Gastroesophageal sphincter (tissue), 4 donors: ENCODE measurements around the gene SHISA6. TPM values are rescaled to one million over a fixed set of nuclear protein-coding genes. Genes with fewer than 3 reads are reported as not detected.

Experiments
- ATAC-seq: fragments of 150-250 bp; one replicate; pipeline ENCODE4 v1.9.1; 2016; ENCODE audit warnings: mild to moderate bottlenecking, moderate library complexity
- H3K27ac ChIP-seq, 4 donors: fragments of 200-600 bp; sonication (generic) in 3 of 4; 1 replicate in 3 of 4; 2 replicates in 1 of 4; pipeline ENCODE4 v1.5.1; 2016 to 2019
- H3K27me3 ChIP-seq: fragments of 200-600 bp; sonication (generic); one replicate; pipeline ENCODE4 v1.5.1; 2019
- H3K36me3 ChIP-seq, 2 donors: fragments of 200-600 bp; sonication (generic); one replicate each; pipeline ENCODE4 v1.5.1; 2019; ENCODE audit warnings: control low read depth in 1 of 2
- H3K4me1 ChIP-seq, 3 donors: fragments of 200-600 bp; sonication (generic); 1 replicate in 2 of 3; 2 replicates in 1 of 3; pipeline ENCODE4 v1.5.1; 2016 to 2019; ENCODE audit warnings: control low read depth in 2 of 3
- H3K4me3 ChIP-seq, 2 donors: fragments of 200-600 bp; sonication (generic); one replicate each; pipeline ENCODE4 v1.5.1; 2019; ENCODE audit warnings: mild to moderate bottlenecking in 1 of 2, moderate library complexity in 1 of 2
- H3K9me3 ChIP-seq, 3 donors: fragments of 200-600 bp; sonication (generic); one replicate each; pipeline ENCODE4 v1.5.1; 2017 to 2019; ENCODE audit warnings: control low read depth in 2 of 3
- CTCF ChIP-seq, 4 experiments: fragments of 200-600 bp in 2 of 4; fragments of 450-650 bp in 2 of 4; sonication (generic) in 1 of 4; IDR thresholded peaks; one replicate each; pipeline ENCODE4 v1.5.1; 2017 to 2019; ENCODE audit warnings: antibody characterized with exemption in 4 of 4, mild to moderate bottlenecking in 2 of 4, moderate library complexity in 2 of 4
- EP300 ChIP-seq: sonication (generic); formaldehyde crosslinking; IDR thresholded peaks from one replicate; pipeline ENCODE4 v1.6.1; 2017; ENCODE audit warnings: antibody characterized with exemption, mild to moderate bottlenecking
- POLR2A ChIP-seq, 2 donors: fragments of 450-650 bp; IDR thresholded peaks; one replicate each; pipeline ENCODE4 v1.6.1; 2017; ENCODE audit warnings: antibody characterized with exemption in 2 of 2, mild to moderate bottlenecking in 2 of 2, moderate library complexity in 1 of 2
- POLR2AphosphoS5 ChIP-seq: sonication (generic); formaldehyde crosslinking; IDR thresholded peaks from one replicate; pipeline ENCODE4 v1.6.1; 2017; ENCODE audit warnings: antibody characterized with exemption
- WGBS, 2 donors: methylation state at CpG; one replicate each; pipeline ENCODE4 v1.1.5; 2018; ENCODE audit warnings: low coverage in 1 of 2; 5-methylcytosine and 5-hydroxymethylcytosine counted together
- total RNA-seq, 4 donors: library from RNA; depleted of rRNA; stranded (reverse); fragments of >200 nt; gene quantifications; one replicate each; pipeline ENCODE4 v1.1.0, GENCODE V29; 2016

SHISA6 gene
- total RNA-seq, 4 donors from 2014 or later, result 0.31 to 1.5 (median 0.90) TPM

GRCh38 chr17:11514981-11515680 lies 274.1 kb downstream of the SHISA6 start:
- TF ChIP-seq EP300 (no peak), CTCF (IDR thresholded peaks at IDR 0.05) (no peak), POLR2A (IDR thresholded peaks at IDR 0.05) (no peak), POLR2AphosphoS5 (no peak)
- Histone ChIP-seq H3K36me3 (no peaks in the 10 kb centered on the region), H3K4me3 (no peak overlapping the region), H3K27me3 (peaks cover 5% of the 10 kb centered on the region), H3K27ac (no peak overlapping the region), H3K4me1 (no peaks in the 10 kb centered on the region), H3K9me3 (no peaks in the 10 kb centered on the region)
- WGBS, 2 donors, result 50 to 75% methylated on average over 4 of the region's 4 CpGs
- no peak for ATAC-seq

GRCh38 chr17:11515901-11516300 lies 274.9 kb downstream of the SHISA6 start:
- H3K36me3 ChIP-seq, result no peaks in the 10 kb centered on the region
- 71 to 80% methylated on average over 1 of the region's 2 CpGs for WGBS, 2 donors

GRCh38 chr17:11535231-11535630 lies 294.2 kb downstream of the SHISA6 start:
- Histone ChIP-seq H3K36me3 (no peaks in the 10 kb centered on the region), H3K27ac (no peak overlapping the region), H3K9me3 (no peaks in the 10 kb centered on the region), H3K4me1 (no peaks in the 10 kb centered on the region), H3K27me3 (no peaks in the 10 kb centered on the region), H3K4me3 (no peak overlapping the region)
- TF ChIP-seq POLR2AphosphoS5 (no peak), POLR2A (IDR thresholded peaks at IDR 0.05) (no peak), EP300 (no peak), CTCF (IDR thresholded peaks at IDR 0.05) (no peak)
- 57% methylated on average over 1 of the region's 2 CpGs; no CpG with 5 or more reads in 1 of the 2 donors for WGBS, 2 donors
- no peak for ATAC-seq

More at GRCh38 chr17:11515901-11516300, 274.9 kb downstream of the SHISA6 start:
- Histone ChIP-seq H3K4me3 (no peak overlapping the region), H3K27me3 (peaks cover 5% of the 10 kb centered on the region), H3K27ac (no peak overlapping the region), H3K4me1 (no peaks in the 10 kb centered on the region), H3K9me3 (no peaks in the 10 kb centered on the region)
- ATAC-seq, result no peak
- TF ChIP-seq CTCF (IDR thresholded peaks at IDR 0.05) (no peak), POLR2A (IDR thresholded peaks at IDR 0.05) (no peak), POLR2AphosphoS5 (no peak), EP300 (no peak)

GRCh38 chr17:11538366-11538765 lies 297.4 kb downstream of the SHISA6 start:
- H3K36me3 ChIP-seq, result no peaks in the 10 kb centered on the region

More at GRCh38 chr17:11538366-11538765, 297.4 kb downstream of the SHISA6 start:
- H3K9me3 ChIP-seq, result peaks cover 0 to 21% (median 0%) of the 10 kb centered on the region in 3 donors
- WGBS, 2 donors, result 70 to 76% methylated on average over 3 to 5 of the region's 5 CpGs
- H3K4me3 ChIP-seq, result no peak overlapping the region
- TF ChIP-seq CTCF (IDR thresholded peaks at IDR 0.05), result no peak
- TF ChIP-seq POLR2AphosphoS5, result no peak
- no peak for TF ChIP-seq POLR2A (IDR thresholded peaks at IDR 0.05)
- TF ChIP-seq EP300, result no peak
- H3K27me3 ChIP-seq, result no peaks in the 10 kb centered on the region
- no peak for ATAC-seq
- no peaks in the 10 kb centered on the region for H3K4me1 ChIP-seq
- H3K27ac ChIP-seq, result no peak overlapping the region
